HCT116 (cell line): ENCODE measurements around the gene SLC2A9. TPM values are rescaled to one million over a fixed set of nuclear protein-coding genes. Genes with fewer than 3 reads are reported as not detected.

Experiments used
- ATAC-seq: fragments of 200-7000 bp; cut with Tn5 transposase; 2 replicates; pipeline ENCODE4 v1.9.1; 2020; ENCODE audit warnings: mild to moderate bottlenecking, moderate library complexity
- BruUV-seq: library from RNA; stranded (reverse); fragments of 400-500 nt; replicated peaks from 2 replicates; lab custom pipeline; 2021; lab: Mats Ljungman, UMichigan
- CTCF ChIA-PET: fragments of 300-600 bp; sonication (Branson Sonifier 250); formaldehyde crosslinking; loops from one replicate; lab custom pipeline; 2021; ENCODE audit warnings: antibody characterized with exemption; lab: Charles Lee
- POLR2A ChIA-PET: fragments of 300-600, 350-600 bp; sonication (Branson Sonifier 250); formaldehyde crosslinking; loops from one replicate; lab custom pipeline; 2021; ENCODE audit warnings: antibody characterized with exemption; lab: Charles Lee
- RAD21 ChIA-PET, 2 experiments: fragments of 300-600 bp; sonication (Branson Sonifier 250); formaldehyde crosslinking; loops; one replicate each; lab custom pipeline; 2023; ENCODE audit warnings: low total read pairs in 2 of 2; ENCODE audit not compliant: uncharacterized antibody in 2 of 2, unreplicated experiment in 2 of 2, low non-redundant PET in 1 of 2; lab: Charles Lee
- DNase-seq: peaks from one replicate; pipeline ENCODE4 v3.0.0-alpha.2; 2010; ENCODE audit warnings: low read depth, low spot score
- H2AFZ ChIP-seq: fragments of 200-600 bp; shearing (Covaris generic), sonication (generic); 2 replicates; pipeline ENCODE4 v1.6.1; 2017; ENCODE audit warnings: low read depth, mixed run types, mixed read lengths, antibody characterized with exemption, low read length; ENCODE audit not compliant: poor library complexity, severe bottlenecking
- H3K27ac ChIP-seq: 2 replicates; pipeline ENCODE4 v1.5.1; 2012; ENCODE audit warnings: low read depth, low read length
- H3K27me3 ChIP-seq: fragments of 200-600 bp; sonication (generic); 2 replicates; pipeline ENCODE4 v1.6.1; 2016; ENCODE audit warnings: mixed run types, low read length, mixed read lengths; ENCODE audit not compliant: insufficient read depth
- H3K36me3 ChIP-seq, 2 experiments: fragments of 200-500 bp in 1 of 2; fragments of 200-600 bp in 1 of 2; sonication (Bioruptor generic) in 1 of 2; sonication (generic) in 1 of 2; 2 replicates each; pipeline versions ENCODE4 v1.5.1 to v1.6.1; 2014 to 2016; ENCODE audit warnings: low read length in 2 of 2, inconsistent platforms in 1 of 2, mixed read lengths in 1 of 2, mixed run types in 1 of 2; ENCODE audit not compliant: insufficient read depth in 2 of 2, control insufficient read depth in 1 of 2
- H3K4me1 ChIP-seq, 2 experiments: fragments of 200-600 bp in 1 of 2; sonication (generic) in 1 of 2; 2 replicates each; pipeline versions ENCODE4 v1.5.1 to v1.6.1; 2012 to 2017; ENCODE audit warnings: low read length in 2 of 2, inconsistent platforms in 1 of 2, mild to moderate bottlenecking in 1 of 2, mixed read lengths in 1 of 2, mixed run types in 1 of 2, moderate library complexity in 1 of 2; ENCODE audit not compliant: insufficient read depth in 2 of 2, control insufficient read depth in 1 of 2
- H3K4me2 ChIP-seq: fragments of 200-600 bp; sonication (generic); 2 replicates; pipeline ENCODE4 v1.6.1; 2017; ENCODE audit warnings: mixed run types, low read length, mixed read lengths
- H3K4me3 ChIP-seq, 2 experiments: fragments of 200-600 bp in 1 of 2; sonication (generic) in 1 of 2; replicated peaks in 1 of 2; 2 replicates each; pipeline ENCODE4 v1.5.1; 2011 to 2016; ENCODE audit warnings: low read length in 2 of 2, control low read depth in 1 of 2, low read depth in 1 of 2, mild to moderate bottlenecking in 1 of 2, mixed read lengths in 1 of 2, mixed run types in 1 of 2
- H3K79me2 ChIP-seq: fragments of 200-600 bp; sonication (generic); 2 replicates; pipeline ENCODE4 v1.6.1; 2017; ENCODE audit warnings: mild to moderate bottlenecking, mixed run types, low read length, moderate library complexity, mixed read lengths; ENCODE audit not compliant: insufficient read depth
- H3K9ac ChIP-seq: fragments of 200-600 bp; sonication (generic); 2 replicates; pipeline ENCODE4 v1.6.1; 2016; ENCODE audit warnings: low read length, mixed read lengths
- H3K9me2 ChIP-seq: fragments of 200-600 bp; sonication (generic), shearing (Covaris generic); 2 replicates; pipeline ENCODE4 v1.6.1; 2017; ENCODE audit warnings: mixed run types, mild to moderate bottlenecking, moderate library complexity; ENCODE audit not compliant: insufficient read depth
- H3K9me3 ChIP-seq, 2 experiments: fragments of 200-500 bp in 1 of 2; fragments of 200-600 bp in 1 of 2; sonication (Bioruptor generic) in 1 of 2; sonication (generic) in 1 of 2; 2 replicates each; pipeline ENCODE4 v1.6.1; 2014 to 2017; ENCODE audit warnings: low read length in 2 of 2, mixed read lengths in 2 of 2, inconsistent platforms in 1 of 2, low read depth in 1 of 2, mild to moderate bottlenecking in 1 of 2, mixed run types in 1 of 2, moderate library complexity in 1 of 2; ENCODE audit not compliant: control insufficient read depth in 1 of 2, insufficient read depth in 1 of 2
- H4K20me1 ChIP-seq: fragments of 200-600 bp; sonication (generic), shearing (Covaris generic); 2 replicates; pipeline ENCODE4 v1.6.1; 2017; ENCODE audit warnings: mixed run types, mild to moderate bottlenecking, moderate library complexity; ENCODE audit not compliant: insufficient read depth
- ATF3 ChIP-seq: IDR thresholded peaks from 2 replicates; pipeline ENCODE4 v1.6.1; 2012
- CEBPB ChIP-seq: IDR thresholded peaks from 2 replicates; pipeline ENCODE4 v1.6.1; 2012; ENCODE audit warnings: low read depth
- CTCF ChIP-seq, 3 experiments: fragments of 200-600 bp in 1 of 3; sonication (generic) in 1 of 3; IDR thresholded peaks in 2 of 3; conservative IDR thresholded peaks in 1 of 3; 2 replicates each; pipeline ENCODE4 v1.5.1; 2012 to 2017; ENCODE audit warnings: low read depth in 2 of 3, low read length in 2 of 3, antibody characterized with exemption in 1 of 3, borderline replicate concordance in 1 of 3, control low read depth in 1 of 3, mild to moderate bottlenecking in 1 of 3, mixed read lengths in 1 of 3, mixed run types in 1 of 3, moderate library complexity in 1 of 3; ENCODE audit not compliant: insufficient read depth in 1 of 3
- EGR1 ChIP-seq: IDR thresholded peaks from 2 replicates; pipeline ENCODE4 v1.6.1; 2012; ENCODE audit warnings: low read depth
- ELF1 ChIP-seq: IDR thresholded peaks from 2 replicates; pipeline ENCODE4 v1.6.1; 2012; ENCODE audit warnings: low read depth, borderline replicate concordance
- EZH2phosphoT487 ChIP-seq: fragments of 200-600 bp; IDR thresholded peaks from 2 replicates; pipeline ENCODE4 v1.6.1; 2018; ENCODE audit warnings: antibody characterized with exemption, borderline replicate concordance
- FOSL1 ChIP-seq: IDR thresholded peaks from 2 replicates; pipeline ENCODE4 v1.6.1; 2012; ENCODE audit warnings: low read depth
- MAX ChIP-seq: IDR thresholded peaks from 2 replicates; pipeline ENCODE4 v1.6.1; 2012
- POLR2A ChIP-seq: IDR thresholded peaks from 2 replicates; pipeline ENCODE4 v1.7.0; 2011; ENCODE audit warnings: borderline replicate concordance; ENCODE audit not compliant: insufficient read depth, insufficient read length; ENCODE audit errors: extremely low read depth
- RAD21 ChIP-seq: IDR thresholded peaks from 2 replicates; pipeline ENCODE4 v1.6.1; 2012; ENCODE audit warnings: low read depth, mild to moderate bottlenecking
- SP1 ChIP-seq: IDR thresholded peaks from 2 replicates; pipeline ENCODE4 v1.6.1; 2012; ENCODE audit warnings: low read depth
- TCF7L2 ChIP-seq: IDR thresholded peaks from 2 replicates; pipeline ENCODE4 v1.7.0; 2011; ENCODE audit warnings: borderline replicate concordance, inconsistent platforms; ENCODE audit not compliant: insufficient read depth, insufficient read length; ENCODE audit errors: extremely low read depth
- YY1 ChIP-seq: IDR thresholded peaks from 2 replicates; pipeline ENCODE4 v1.6.1; 2011; ENCODE audit warnings: low read length, low read depth, moderate library complexity, mild to moderate bottlenecking; ENCODE audit not compliant: insufficient replicate concordance; ENCODE audit errors: extremely low read depth
- ZBTB33 ChIP-seq: IDR thresholded peaks from 2 replicates; pipeline ENCODE4 v1.6.1; 2011; ENCODE audit warnings: mild to moderate bottlenecking, low read length, moderate library complexity; ENCODE audit not compliant: insufficient replicate concordance; ENCODE audit errors: extremely low read depth
- ZNF274 ChIP-seq: fragments of 200-500 bp; sonication (Bioruptor generic); IDR thresholded peaks from 2 replicates; pipeline ENCODE4 v1.6.1; 2014; ENCODE audit warnings: mild to moderate bottlenecking, low read depth, low read length, inconsistent platforms
- intact Hi-C: fragments of 100-400 bp; cut with micrococcal nuclease; formaldehyde crosslinking; loops from 2 replicates; pipeline ENCODE4 v1.10.0; 2022
- total RNA-seq: library from RNA; stranded (reverse); gene quantifications from one replicate; pipeline ENCODE4 v1.2.1, GENCODE V29; 2021; ENCODE audit not compliant: unreplicated experiment

Gene SLC2A9
- total RNA-seq, 1 experiment from 2014 or later: 2.2 TPM

- ATAC-seq (no peak), DNase-seq (no peak)
- TF ChIP-seq YY1: no peak
- no peak for TF ChIP-seq ATF3
- no peak for TF ChIP-seq CEBPB
- no peak for TF ChIP-seq POLR2A
- TF ChIP-seq ELF1: no peak
- TF ChIP-seq TCF7L2: no peak
- no peak for TF ChIP-seq EZH2phosphoT487
- TF ChIP-seq FOSL1: no peak
- TF ChIP-seq RAD21: no peak
- TF ChIP-seq ZNF274: no peak
- TF ChIP-seq MAX: no peak
- no peak for TF ChIP-seq CTCF (IDR thresholded peaks at IDR 0.05 in 2 of 3, conservative IDR thresholded peaks at IDR 0.05 in 1 of 3; ENCODE audit: borderline replicate concordance in 1 of 3, insufficient read depth in 1 of 3, low read depth in 2 of 3, low read length in 2 of 3)
- TF ChIP-seq EGR1: no peak
- no peak for TF ChIP-seq SP1
- no peak for TF ChIP-seq ZBTB33
- RAD21 ChIA-PET: no interaction called here
- H3K27me3 ChIP-seq: no peaks in the 10 kb centered on the region
- H3K79me2 ChIP-seq: no peaks in the 10 kb centered on the region
- no peaks in the 10 kb centered on the region for H4K20me1 ChIP-seq
- H3K36me3 ChIP-seq: no peaks in the 10 kb centered on the region
- H3K9ac ChIP-seq: no peak overlapping the region
- H3K27ac ChIP-seq: no peak overlapping the region
- intact Hi-C loops: no loop called here
- H3K4me3 ChIP-seq: no peak overlapping the region
- H3K4me2 ChIP-seq: no peak overlapping the region
- CTCF ChIA-PET: no interaction called here
- POLR2A ChIA-PET: no interaction called here
- no peaks in the 10 kb centered on the region for H3K9me2 ChIP-seq
- H2AFZ ChIP-seq: no peak overlapping the region
- no peaks in the 10 kb centered on the region for H3K9me3 ChIP-seq
- H3K4me1 ChIP-seq: 0 out of 4 replicates have a peak, but pooled peaks cover 0 to 3% of the 10 kb centered on the region in 2 experiments
- no TSS peak for BruUV-seq
Measured at GRCh38 chr4:10057023-10057395, 35.7 kb upstream of the SLC2A9 start.
